ENCODE measurements around the gene BOLA2B. TPM values are rescaled to one million over a fixed set of nuclear protein-coding genes. Genes with fewer than 3 reads are reported as not detected.
"Not testable (repeated sequence)": the region's sequence is repeated elsewhere in the genome, so short reads cannot be mapped to it uniquely, and the experiment has no call there.

The BOLA2B gene
- polyA plus RNA-seq, 3 donors, result 105 to 170 (median 160) TPM

- H3K4me3 Mint-ChIP-seq; intact Hi-C loops (cut with micrococcal nuclease); H3K79me2 ChIP-seq (ENCODE audit: insufficient read depth, low read length); H3K27me3 Mint-ChIP-seq (ENCODE audit: low read depth in 3 of 3); H3K36me3 ChIP-seq (replicated peaks in 1 of 2; ENCODE audit: control insufficient read depth in 1 of 2, insufficient read depth in 2 of 2, low read length in 2 of 2); H3K9me3 ChIP-seq (replicated peaks in 1 of 2; ENCODE audit: control insufficient read depth in 1 of 2, insufficient read depth in 1 of 2, low read length in 2 of 2); H3K9me3 Mint-ChIP-seq; H3K9ac ChIP-seq (ENCODE audit: insufficient read depth, low read length, poor library complexity, severe bottlenecking); H3K4me3 ChIP-seq (replicated peaks in 1 of 3; ENCODE audit: low read depth in 2 of 3, low read length in 3 of 3); H3K4me2 ChIP-seq (replicated peaks; ENCODE audit: extremely low read depth, low read length, poor library complexity, severe bottlenecking); H3K4me1 ChIP-seq (ENCODE audit: control insufficient read depth in 1 of 2, insufficient read depth in 2 of 2, low read length in 2 of 2); H4K20me1 ChIP-seq (ENCODE audit: insufficient read depth, low read length); H3K36me3 Mint-ChIP-seq; H3K4me1 Mint-ChIP-seq; H3K27ac ChIP-seq (ENCODE audit: low read depth in 1 of 2, low read length in 2 of 2); H3K27me3 ChIP-seq (ENCODE audit: control insufficient read depth in 2 of 2, insufficient read depth in 2 of 2, low read length in 2 of 2); DNase-seq; H3K27ac Mint-ChIP-seq; H2AFZ ChIP-seq (ENCODE audit: insufficient read depth, low read depth, low read length, poor library complexity, severe bottlenecking): not testable (repeated sequence)
- no CpG with 5 or more reads among the region's 3 CpGs for WGBS (ENCODE audit: insufficient coverage)
These were observed 5.6 kb upstream of the BOLA2B start, which contains the start of gene SULT1A3 for GRCh38 chr16:30199049-30199448. TSS of gene SULT1A3 (plus strand) at chr16:30199255. CDS start at chr16:30200729, 1,474 bp downstream.

- H3K27ac Mint-ChIP-seq; DNase-seq; H3K27me3 ChIP-seq (ENCODE audit: control insufficient read depth in 2 of 2, insufficient read depth in 2 of 2, low read length in 2 of 2); H2AFZ ChIP-seq (ENCODE audit: insufficient read depth, low read depth, low read length, poor library complexity, severe bottlenecking); H3K27ac ChIP-seq (ENCODE audit: low read depth in 1 of 2, low read length in 2 of 2); H3K4me2 ChIP-seq (replicated peaks; ENCODE audit: extremely low read depth, low read length, poor library complexity, severe bottlenecking); H3K4me3 ChIP-seq (replicated peaks in 1 of 3; ENCODE audit: low read depth in 2 of 3, low read length in 3 of 3); H3K9ac ChIP-seq (ENCODE audit: insufficient read depth, low read length, poor library complexity, severe bottlenecking); H3K79me2 ChIP-seq (ENCODE audit: insufficient read depth, low read length); H3K9me3 Mint-ChIP-seq; H3K27me3 Mint-ChIP-seq (ENCODE audit: low read depth in 3 of 3); H4K20me1 ChIP-seq (ENCODE audit: insufficient read depth, low read length); H3K36me3 Mint-ChIP-seq; H3K4me3 Mint-ChIP-seq; H3K4me1 ChIP-seq (ENCODE audit: control insufficient read depth in 1 of 2, insufficient read depth in 2 of 2, low read length in 2 of 2); H3K4me1 Mint-ChIP-seq; intact Hi-C loops (cut with micrococcal nuclease); H3K9me3 ChIP-seq (replicated peaks in 1 of 2; ENCODE audit: control insufficient read depth in 1 of 2, insufficient read depth in 1 of 2, low read length in 2 of 2); H3K36me3 ChIP-seq (replicated peaks in 1 of 2; ENCODE audit: control insufficient read depth in 1 of 2, insufficient read depth in 2 of 2, low read length in 2 of 2): not testable (repeated sequence)
- WGBS (ENCODE audit: insufficient coverage), result no CpG with 5 or more reads among the region's 2 CpGs
These were observed 3.5 kb upstream of the BOLA2B start for GRCh38 chr16:30197001-30197400.

- H3K9me3 Mint-ChIP-seq; H3K27me3 ChIP-seq (ENCODE audit: control insufficient read depth in 2 of 2, insufficient read depth in 2 of 2, low read length in 2 of 2); H2AFZ ChIP-seq (ENCODE audit: insufficient read depth, low read depth, low read length, poor library complexity, severe bottlenecking); H4K20me1 ChIP-seq (ENCODE audit: insufficient read depth, low read length); H3K36me3 ChIP-seq (replicated peaks in 1 of 2; ENCODE audit: control insufficient read depth in 1 of 2, insufficient read depth in 2 of 2, low read length in 2 of 2); H3K4me2 ChIP-seq (replicated peaks; ENCODE audit: extremely low read depth, low read length, poor library complexity, severe bottlenecking); H3K79me2 ChIP-seq (ENCODE audit: insufficient read depth, low read length); H3K27ac ChIP-seq (ENCODE audit: low read depth in 1 of 2, low read length in 2 of 2); intact Hi-C loops (cut with micrococcal nuclease); DNase-seq; H3K27ac Mint-ChIP-seq; H3K4me3 Mint-ChIP-seq; H3K9me3 ChIP-seq (replicated peaks in 1 of 2; ENCODE audit: control insufficient read depth in 1 of 2, insufficient read depth in 1 of 2, low read length in 2 of 2); H3K9ac ChIP-seq (ENCODE audit: insufficient read depth, low read length, poor library complexity, severe bottlenecking); H3K4me1 ChIP-seq (ENCODE audit: control insufficient read depth in 1 of 2, insufficient read depth in 2 of 2, low read length in 2 of 2); H3K36me3 Mint-ChIP-seq; H3K27me3 Mint-ChIP-seq (ENCODE audit: low read depth in 3 of 3); H3K4me1 Mint-ChIP-seq: not testable (repeated sequence)
- peak overlapping the region; percentile 38 to 46 (median 40) for H3K4me3 ChIP-seq (replicated peaks in 1 of 3; ENCODE audit: low read depth in 2 of 3, low read length in 3 of 3)
- 0% methylated on average over 6 of the region's 60 CpGs for WGBS (ENCODE audit: insufficient coverage)
These were observed 883 bp upstream of the BOLA2B start for GRCh38 chr16:30194172-30194925.

GRCh38 chr16:30193098-30193497 lies 368 bp downstream of the BOLA2B start:
- H3K27me3 ChIP-seq (ENCODE audit: control insufficient read depth in 2 of 2, insufficient read depth in 2 of 2, low read length in 2 of 2); H3K36me3 Mint-ChIP-seq; H3K4me1 Mint-ChIP-seq; H3K36me3 ChIP-seq (replicated peaks in 1 of 2; ENCODE audit: control insufficient read depth in 1 of 2, insufficient read depth in 2 of 2, low read length in 2 of 2); H3K79me2 ChIP-seq (ENCODE audit: insufficient read depth, low read length); H3K27me3 Mint-ChIP-seq (ENCODE audit: low read depth in 3 of 3); H3K9ac ChIP-seq (ENCODE audit: insufficient read depth, low read length, poor library complexity, severe bottlenecking); intact Hi-C loops (cut with micrococcal nuclease); H3K9me3 ChIP-seq (replicated peaks in 1 of 2; ENCODE audit: control insufficient read depth in 1 of 2, insufficient read depth in 1 of 2, low read length in 2 of 2); H3K9me3 Mint-ChIP-seq; H3K27ac ChIP-seq (ENCODE audit: low read depth in 1 of 2, low read length in 2 of 2); H3K27ac Mint-ChIP-seq; H2AFZ ChIP-seq (ENCODE audit: insufficient read depth, low read depth, low read length, poor library complexity, severe bottlenecking); H3K4me3 ChIP-seq (replicated peaks in 1 of 3; ENCODE audit: low read depth in 2 of 3, low read length in 3 of 3); DNase-seq; H3K4me1 ChIP-seq (ENCODE audit: control insufficient read depth in 1 of 2, insufficient read depth in 2 of 2, low read length in 2 of 2); H3K4me3 Mint-ChIP-seq; H3K4me2 ChIP-seq (replicated peaks; ENCODE audit: extremely low read depth, low read length, poor library complexity, severe bottlenecking); H4K20me1 ChIP-seq (ENCODE audit: insufficient read depth, low read length): not testable (repeated sequence)
- WGBS (ENCODE audit: insufficient coverage), result no CpG with 5 or more reads among the region's 21 CpGs
